Dedifferentiated amniotic fluid mesenchymal stem cell (primary cell): ENCODE measurements around the gene TRIM54.
A peak's percentile ranks its signal among the peaks of the same experiment; 100 is the strongest.
"Not testable (repeated sequence)": the region's sequence is repeated elsewhere in the genome, so short reads cannot be mapped to it uniquely, and the experiment has no call there.

Source experiments
- DNase-seq: peaks from one replicate; pipeline ENCODE4 v3.0.0-alpha.2; 2016; ENCODE audit errors: extremely low spot score

TRIM54 gene

DNA sequence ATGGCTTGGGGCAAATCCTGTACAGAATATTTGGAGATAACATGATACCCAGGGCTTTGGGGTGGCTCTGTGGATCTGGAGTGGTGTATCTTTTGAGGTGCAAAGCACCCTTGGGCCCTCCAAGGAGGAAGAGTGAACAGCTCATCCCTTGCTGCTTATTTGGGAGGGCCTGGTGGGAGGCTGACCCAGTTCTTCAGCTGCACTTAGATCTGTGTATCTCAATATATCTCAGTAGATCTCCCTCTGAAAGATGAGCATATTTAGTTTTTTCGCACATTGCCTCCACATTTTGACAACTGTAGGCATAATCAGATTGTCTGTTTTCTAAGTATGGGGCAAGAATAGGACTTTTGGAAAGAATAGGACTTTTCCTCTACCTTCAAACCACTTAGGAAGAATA lies 2.8 kb downstream of the TRIM54 start:
- no peak for DNase-seq

DNA sequence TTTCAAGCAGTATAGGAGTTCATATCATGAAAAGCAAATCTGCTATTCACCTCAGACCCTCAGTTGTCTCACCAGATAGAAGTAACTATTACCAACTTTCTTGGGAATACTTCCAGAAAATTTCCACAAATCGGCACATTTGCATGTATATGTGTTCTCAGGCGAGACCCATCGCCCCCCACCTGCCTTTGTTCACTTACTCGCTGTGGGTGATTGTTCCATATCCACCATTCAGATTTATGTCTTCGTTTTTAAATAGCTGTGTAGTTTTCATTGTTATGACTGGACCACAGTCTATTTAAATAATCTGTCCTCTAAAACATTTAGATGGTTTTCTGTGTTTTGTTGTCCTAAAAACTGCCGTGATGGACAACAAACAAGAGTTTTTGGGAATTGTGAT lies 3.3 kb downstream of the TRIM54 start:
- DNase-seq = no peak

DNA sequence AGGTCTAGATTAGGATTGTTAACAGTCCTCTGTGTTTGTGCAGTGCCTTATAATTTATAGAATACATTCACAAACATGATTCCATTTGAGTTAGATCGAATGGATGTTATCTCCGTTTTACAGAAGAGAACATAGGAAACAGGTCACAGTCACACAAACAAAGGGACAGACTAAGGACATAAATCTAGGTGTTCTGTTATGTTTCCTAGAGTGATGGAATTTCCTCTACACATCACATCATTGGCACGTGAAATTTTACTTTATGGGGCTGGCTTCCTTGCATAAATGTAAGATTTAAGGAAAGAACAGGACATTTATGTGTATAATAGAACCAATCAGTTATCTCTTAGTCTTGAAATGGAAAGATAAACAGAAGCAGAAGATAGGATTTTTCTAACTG lies 6.4 kb downstream of the TRIM54 start:
- DNase-seq = no peak

DNA sequence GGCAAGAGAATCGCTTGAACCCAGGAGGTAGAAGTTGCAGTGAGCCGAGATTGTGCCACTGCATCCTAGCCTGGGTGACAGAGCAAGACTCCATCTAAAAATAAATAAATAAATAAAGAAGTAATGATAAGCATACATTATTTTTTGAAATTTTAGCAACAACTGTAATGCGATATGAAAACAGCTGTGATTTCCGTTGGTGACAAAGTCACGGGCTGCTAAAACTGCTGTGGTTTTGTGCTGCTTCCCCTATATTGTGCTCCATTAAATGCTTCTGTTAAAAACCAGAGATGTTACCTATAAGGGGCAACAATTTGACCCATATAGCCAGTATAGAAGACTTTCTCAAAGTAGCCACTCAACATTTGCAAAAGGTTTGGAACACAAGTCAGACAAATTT lies 8.3 kb downstream of the TRIM54 start:
- DNase-seq = no peak

DNA sequence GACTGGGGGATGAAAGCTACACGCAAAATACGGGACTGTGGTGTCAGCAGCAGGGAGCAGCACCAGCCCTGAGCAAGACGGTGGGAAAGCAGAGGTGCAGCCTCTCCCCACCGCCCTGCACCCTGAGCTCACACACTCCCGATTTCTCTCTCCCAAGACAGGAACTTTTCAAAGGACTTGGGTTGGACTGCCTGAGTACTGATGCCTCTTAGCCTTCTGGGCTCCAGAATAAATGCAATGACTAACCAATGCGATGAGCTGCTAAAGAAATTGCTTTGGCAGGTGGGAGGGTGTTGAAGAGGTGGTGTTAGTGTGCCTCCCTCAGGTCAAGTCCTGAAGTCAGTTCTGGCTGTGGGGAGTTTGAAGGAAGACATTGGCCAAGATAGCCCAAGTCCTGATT lies 9.6 kb downstream of the TRIM54 start:
- no peak for DNase-seq

DNA sequence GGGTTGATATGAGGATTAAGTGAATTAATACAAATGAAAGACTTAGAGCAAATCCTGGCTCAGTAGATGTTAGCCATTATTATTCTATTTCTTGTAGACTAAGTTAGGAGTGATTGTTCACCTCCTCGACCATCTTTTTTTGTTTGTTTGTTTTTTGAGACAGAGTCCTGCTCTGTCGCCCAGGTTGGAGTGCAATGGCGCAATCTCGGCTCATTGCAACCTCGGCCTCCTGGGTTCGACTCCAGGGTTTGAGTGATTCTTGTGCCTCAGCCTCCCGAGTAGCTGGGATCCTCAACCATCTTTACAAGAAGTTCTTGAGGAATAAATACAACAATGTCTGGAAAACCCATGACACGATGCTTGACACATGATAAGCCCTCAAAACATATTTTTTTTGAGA lies 12.7 kb downstream of the TRIM54 start:
- DNase-seq = no peak

DNA sequence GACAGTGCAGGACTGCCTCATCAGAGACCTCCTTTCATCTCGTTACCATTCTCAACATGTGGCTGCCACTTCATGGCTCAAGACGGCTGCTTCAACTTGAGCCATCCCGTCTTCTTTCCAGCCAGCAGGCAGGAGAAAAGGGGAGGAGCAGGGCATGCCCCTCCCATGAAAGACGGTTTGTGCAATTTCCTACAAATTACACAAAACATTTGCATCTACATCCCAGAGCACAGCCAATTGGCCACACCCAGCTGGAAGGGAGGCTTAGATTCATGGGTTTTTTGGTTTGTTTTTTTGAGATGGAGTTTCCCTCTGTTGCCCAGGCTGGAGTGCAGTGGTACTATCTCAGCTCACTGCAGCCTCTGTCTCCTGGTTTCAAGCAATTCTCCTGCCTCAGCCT lies 14.3 kb downstream of the TRIM54 start:
- no peak for DNase-seq

DNA sequence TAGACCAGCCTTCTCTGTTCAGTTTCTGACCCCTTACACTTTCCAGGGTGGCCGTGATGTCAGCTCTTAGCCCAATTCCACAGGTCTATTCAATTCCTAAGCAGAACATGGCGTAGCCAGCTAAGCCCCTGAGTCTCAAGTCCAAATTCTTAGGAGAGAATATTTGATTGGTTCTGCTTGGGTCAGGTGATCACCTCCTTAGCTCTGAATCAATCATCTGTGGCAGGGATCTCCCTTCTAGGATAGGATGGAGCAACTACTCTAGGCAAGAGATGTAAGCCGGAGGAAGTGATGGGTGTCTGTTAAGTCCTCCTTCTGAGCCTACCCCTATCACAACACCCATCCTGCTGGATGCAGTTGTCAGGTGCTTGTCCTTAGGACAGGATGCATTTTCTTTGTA lies 15.0 kb downstream of the TRIM54 start:
- no peak for DNase-seq

DNA sequence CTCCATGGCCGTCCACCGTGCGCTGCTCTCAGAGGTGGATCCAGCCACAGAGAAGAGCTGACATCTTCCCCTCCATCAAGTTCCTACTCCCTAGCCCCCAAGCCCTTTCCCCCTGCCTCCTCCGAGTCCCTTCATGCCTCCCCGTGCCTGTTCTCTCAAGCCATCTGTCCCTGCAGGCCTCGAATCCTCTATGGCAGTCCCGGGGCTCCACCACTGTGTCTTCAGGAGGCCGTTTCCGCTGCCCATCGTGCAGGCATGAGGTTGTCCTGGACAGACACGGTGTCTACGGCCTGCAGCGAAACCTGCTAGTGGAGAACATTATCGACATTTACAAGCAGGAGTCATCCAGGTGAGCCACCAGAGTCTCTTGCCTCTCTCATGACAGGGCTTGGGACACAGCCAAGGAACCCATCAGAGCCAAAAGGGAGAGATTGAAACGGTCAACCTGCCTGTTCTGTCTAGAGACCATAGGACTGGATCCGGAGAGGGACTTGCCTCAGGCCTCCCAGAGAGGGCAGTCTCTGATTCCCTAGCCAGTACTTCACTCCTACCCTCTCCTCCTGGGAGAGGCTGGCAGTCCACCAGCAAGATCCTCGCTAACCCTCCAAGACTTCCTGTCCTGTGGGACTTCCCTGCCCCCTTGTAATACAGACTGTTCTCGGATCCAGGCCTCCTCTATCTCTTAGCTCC lies 16.3 kb downstream of the TRIM54 start:
- DNase-seq = no peak

DNA sequence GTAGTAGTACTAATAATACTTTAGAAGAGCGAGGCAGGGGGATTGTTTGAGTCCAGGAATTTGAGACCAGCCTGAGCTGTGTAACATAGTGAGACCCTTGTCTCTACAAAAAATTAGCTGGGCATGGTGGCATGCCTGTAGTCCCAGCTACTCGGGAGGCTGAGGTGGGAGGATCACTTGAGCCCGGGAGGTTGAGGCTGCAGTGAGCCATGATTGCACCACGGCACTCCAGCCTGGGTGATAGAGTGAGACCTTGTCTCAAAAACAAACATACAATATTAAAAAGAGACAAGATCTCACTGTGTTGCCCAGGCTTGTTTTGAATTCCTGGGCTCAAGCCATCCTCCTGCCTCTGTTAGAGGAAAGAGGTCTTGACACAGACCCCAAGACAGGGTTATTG lies 18.4 kb downstream of the TRIM54 start:
- not testable (repeated sequence) for DNase-seq

DNA sequence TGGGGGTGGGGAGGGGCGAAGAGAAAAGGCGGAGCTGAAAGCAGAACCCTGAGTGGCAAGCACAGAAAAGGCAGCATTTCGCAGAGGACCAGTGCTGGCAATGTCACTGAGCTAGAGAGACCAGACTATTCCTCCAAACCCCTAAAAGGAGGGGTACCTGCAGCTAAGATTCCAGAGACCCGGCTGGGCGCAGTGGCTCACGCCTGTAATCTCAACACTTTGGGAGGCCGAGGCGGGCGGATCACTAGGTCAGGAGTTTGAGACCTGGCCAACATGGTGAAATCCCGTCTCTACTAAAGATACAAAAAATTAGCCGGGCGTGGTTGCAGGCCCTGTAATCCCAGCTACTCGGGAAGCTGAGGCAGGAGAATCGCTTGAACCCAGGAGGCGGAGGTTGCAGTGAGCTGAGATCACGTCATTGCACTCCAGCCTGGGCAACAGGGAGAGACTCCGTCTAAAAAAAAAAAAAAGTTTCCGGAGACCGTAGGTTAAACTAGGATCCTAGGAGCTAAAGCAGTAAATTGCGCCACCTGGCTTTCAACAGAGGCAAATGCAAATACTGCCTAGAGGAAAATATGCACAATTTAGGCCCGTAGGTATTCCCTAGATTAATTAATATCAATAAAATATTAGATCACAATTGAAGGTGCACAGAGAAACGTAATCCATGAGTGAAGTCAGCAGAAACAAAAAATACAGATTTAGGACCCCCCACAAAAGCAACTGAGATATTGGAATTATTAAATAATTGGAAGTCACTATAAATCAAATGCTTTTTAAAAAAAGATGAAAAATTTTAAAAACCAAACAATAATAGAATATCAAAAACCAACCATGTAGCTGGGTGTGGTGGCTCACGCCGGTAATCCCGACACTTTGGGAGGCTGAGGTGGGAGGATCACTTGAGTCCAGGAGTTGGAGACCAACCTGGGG lies 21.1 kb downstream of the TRIM54 start:
- peak; percentile 75 for DNase-seq

DNA sequence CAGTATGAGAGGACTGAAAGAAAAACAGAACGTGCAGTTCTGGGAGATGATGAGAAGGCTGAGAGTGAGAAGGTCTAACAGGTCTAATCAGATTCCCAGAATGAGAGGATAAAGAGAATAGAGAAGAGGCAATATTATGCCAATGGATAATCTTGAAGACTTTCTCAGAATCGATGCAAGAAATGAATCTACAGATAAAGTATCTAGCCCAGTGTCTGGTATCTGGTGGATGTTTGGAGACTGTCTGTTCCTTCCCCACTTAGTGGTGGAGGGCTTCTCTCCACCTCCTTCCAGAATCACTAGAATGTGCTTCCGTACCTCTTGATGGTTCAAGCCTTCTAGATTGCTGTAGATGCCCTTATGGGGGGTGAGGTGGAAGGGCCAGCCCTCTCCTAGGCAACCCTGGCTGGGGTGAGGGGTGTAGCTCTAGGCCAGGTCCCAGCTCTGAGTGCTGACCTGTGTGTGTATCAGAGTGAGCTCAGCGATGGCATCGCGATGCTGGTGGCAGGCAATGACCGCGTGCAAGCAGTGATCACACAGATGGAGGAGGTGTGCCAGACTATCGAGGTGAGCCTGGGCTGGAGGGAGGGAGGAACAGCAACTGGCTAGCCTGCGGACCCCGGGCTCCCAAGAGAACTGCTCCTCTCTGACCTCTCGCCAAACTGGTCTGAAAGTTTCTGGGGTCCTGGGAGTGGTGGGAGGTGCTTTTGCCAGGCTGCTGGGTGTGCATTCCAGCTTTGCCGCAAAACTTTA lies 22.4 kb downstream of the TRIM54 start:
- DNase-seq = no peak

DNA sequence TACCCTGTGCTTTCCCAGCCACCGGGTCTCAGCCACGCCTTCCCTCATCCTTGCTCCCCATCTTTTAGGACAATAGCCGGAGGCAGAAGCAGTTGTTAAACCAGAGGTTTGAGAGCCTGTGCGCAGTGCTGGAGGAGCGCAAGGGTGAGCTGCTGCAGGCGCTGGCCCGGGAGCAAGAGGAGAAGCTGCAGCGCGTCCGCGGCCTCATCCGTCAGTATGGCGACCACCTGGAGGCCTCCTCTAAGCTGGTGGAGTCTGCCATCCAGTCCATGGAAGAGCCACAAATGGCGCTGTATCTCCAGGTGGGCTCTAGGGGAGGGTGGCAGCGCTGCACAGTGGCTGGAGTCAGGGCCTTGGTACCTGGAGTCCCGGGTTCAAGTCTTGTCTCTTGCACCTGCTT lies 23.3 kb downstream of the TRIM54 start:
- DNase-seq = no peak

DNA sequence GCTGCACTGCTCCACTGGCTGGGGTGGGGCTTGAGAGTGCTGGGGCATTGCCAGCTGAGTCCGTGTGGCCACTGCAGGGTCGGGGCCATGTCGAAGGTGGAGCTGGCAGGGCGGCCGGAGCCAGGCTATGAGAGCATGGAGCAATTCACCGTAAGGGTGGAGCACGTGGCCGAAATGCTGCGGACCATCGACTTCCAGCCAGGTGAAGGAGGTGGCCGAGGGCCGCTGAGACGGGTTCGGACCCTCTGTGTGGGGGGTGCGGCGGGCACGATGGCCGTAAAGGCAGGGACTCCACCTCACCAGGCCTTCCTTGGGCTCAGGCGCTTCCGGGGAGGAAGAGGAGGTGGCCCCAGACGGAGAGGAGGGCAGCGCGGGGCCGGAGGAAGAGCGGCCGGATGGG lies 23.9 kb downstream of the TRIM54 start:
- DNase-seq = no peak

DNA sequence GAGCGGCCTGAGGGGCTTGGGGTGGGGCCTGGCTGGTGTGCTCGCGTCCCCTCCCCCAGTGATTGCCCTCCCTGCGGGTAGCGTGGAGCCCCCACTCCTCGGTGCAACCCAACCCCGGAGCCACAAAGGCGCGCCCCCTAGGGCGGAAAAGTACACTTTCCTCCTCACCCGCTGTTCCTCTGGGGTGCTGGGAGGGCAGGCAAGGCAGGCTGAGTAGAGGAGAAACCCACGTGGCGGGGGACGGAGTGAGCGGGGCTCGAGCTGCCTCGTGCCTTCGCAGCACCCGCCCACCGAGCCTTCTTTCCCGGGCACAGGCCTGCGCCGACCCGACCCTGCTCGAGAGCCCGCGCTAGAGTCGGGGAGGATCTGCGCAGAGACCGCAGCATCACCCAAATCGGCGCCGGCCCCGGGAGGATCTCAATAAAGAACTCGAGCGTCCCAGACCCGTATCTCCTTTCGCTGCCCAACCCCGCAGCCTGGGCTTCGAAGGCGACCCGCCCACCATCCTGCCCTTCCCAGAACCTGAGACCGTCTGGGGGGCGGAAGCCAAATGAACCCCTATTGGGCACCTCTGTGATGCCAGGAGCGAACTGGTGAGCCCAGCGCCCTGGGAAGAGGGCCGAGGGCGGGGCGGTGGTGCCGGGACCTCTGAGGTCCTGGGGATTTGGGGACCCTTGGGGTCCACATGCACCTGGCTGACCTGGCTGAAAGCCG lies 24.5 kb downstream of the TRIM54 start:
- DNase-seq = no peak

DNA sequence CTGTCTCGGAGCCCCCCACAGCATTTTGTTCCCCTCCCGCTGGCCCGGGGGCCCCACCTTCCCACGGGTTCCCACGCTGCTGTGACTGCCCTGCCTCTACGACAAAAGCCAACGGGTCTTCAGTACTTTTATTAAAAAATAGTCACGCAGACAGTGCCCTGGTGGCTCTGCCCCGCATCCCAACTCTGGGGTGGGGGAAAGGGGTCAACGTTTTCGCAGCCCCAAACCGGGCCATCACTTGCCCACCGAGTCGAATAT lies 25.0 kb downstream of the TRIM54 start:
- no peak for DNase-seq

DNA sequence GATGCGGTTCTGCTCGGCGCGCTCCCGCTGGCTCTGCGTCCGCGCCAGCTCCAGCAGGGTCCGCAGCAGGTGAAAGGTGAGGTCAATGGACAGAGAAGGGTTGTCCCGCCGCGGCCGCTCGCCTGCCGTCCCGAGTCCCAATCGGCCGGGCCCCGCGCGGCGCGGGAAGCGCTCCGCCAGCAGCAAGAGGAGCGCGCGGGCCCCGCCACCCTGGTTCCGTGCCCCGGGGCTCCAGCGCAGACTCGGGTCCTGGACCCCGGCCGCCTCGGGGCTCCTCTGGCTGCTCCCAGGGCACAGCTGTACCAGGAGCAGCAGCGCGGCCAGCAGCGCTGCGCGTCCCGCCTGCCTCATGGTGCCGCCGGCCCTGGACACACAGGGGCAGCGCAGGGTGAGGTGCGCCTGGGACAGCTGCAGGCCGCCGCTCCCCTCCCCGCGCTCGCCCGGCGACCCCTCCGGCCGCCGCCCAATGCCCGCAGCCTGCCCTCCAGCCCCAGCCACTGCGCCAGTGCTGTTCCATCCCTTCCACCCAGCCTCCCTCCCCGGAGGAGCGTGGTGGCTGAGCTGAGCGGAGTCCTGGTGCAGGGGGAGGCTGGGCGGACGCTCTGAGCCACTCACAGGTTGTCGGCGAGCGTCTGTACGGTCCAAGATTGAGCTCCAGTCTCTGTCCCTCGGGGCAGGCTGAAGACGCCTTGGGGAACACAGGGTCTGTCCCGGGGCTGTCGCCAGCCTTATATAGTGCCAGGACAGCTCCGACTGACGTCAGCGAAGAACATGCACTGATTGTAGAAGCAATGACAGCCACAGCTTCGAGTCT lies 25.5 kb downstream of the TRIM54 start:
- no peak for DNase-seq

DNA sequence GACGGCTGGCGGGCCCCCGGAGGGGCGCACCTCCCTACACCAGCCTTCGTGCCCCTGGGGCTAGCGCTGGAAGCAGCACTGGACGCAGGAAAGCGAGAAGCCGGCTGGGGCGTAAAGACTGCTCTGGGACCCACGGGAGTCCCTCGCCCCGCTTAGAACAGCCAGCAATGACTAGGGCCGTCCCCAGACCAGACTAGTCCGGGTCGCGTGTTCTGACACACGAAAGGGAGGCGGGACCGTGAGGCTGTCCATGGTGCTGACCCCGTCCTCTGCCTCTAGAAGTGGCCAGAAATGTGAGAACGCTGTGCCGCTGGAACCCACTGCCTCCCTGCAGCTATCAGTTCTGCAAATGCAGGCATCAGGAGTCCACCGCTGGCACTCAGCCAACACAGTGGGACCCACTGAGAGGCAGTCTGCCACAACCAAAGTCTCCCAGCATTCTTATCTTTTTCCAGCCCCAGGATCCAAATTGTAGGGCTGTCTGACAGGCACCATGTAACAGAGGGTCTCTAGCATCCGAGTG lies 26.2 kb downstream of the TRIM54 start, which contains the start of gene UCN:
UCN (minus strand) TSS at position 87 of the 523 bp plus-strand sequence. CDS start 550 bp downstream, outside the sequence.
- DNase-seq = no peak

DNA sequence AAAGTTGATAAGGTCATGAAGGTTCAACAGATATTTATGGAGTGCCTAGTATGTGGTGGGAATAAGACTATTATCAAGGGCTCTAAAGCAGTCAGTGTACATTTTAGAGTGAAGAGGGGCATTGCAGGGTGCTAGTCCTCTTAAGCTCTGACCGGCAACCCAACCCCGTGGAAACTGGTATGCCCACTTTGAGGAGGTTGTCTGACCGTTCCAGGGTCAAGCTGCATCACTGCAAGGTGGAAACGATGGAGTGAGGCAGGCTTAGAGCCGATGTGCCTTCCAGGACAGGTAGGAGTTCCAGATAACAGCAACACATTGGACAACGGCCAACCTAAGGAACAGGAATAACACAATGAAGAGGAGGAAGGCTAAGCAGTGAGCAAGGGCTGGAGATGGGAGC lies 27.4 kb downstream of the TRIM54 start:
- no peak for DNase-seq

DNA sequence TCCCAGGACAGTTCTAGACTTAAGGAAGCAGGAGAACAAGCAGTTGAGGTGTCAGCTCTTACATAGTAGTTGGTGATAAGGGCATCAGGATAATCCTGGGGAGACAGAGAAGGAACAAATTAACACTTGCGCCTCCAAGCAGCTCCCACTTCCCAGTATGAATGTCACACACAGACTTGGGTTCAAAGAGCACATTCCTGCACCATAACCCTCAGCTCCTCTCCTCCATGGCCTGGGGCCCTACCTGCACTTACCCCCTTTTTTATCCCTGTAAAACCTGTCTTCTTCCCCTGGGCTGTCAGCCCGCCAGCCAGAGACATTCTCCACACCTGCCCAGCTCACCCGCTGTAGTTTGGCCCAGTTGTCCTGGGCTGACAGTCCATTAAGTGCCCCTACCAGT lies 29.9 kb downstream of the TRIM54 start:
- no peak for DNase-seq
